Measurements from ENCODE around the gene BICRAL.
"Not testable (repeated sequence)": the region's sequence is repeated elsewhere in the genome, so short reads cannot be mapped to it uniquely, and the experiment has no call there.

Gene BICRAL

GRCh38 chr6:42899871-42900270, 118.0 kb downstream of the BICRAL start:
- DNase-seq: no peak

- peak; percentile 87 to 93 for DNase-seq
These were observed 119.7 kb downstream of the BICRAL start for GRCh38 chr6:42901538-42901957.

GRCh38 chr6:42902429-42903263, 120.8 kb downstream of the BICRAL start:
- DNase-seq: not testable (repeated sequence)

GRCh38 chr6:42904467-42904866, 122.6 kb downstream of the BICRAL start:
- no peak for DNase-seq

- DNase-seq: no peak
These were observed 125.5 kb downstream of the BICRAL start for GRCh38 chr6:42907336-42907735.

- no peak for DNase-seq
These were observed 128.0 kb downstream of the BICRAL start for GRCh38 chr6:42909835-42910234.

- DNase-seq: no peak
These were observed 129.5 kb downstream of the BICRAL start for GRCh38 chr6:42911171-42912021.

GRCh38 chr6:42914546-42914945, 132.7 kb downstream of the BICRAL start:
- DNase-seq: no peak

- DNase-seq: no peak
These were observed 133.9 kb downstream of the BICRAL start, which contains the start of gene PTCRA for GRCh38 chr6:42915732-42916131. Gene PTCRA (plus strand): TSS chr6:42916053. CDS start chr6:42916070, 17 bp downstream.

GRCh38 chr6:42916288-42916687, 134.4 kb downstream of the BICRAL start:
- DNase-seq: no peak
